ENCODE data around the gene FES.
"Not testable (repeated sequence)": the region's sequence is repeated elsewhere in the genome, so short reads cannot be mapped to it uniquely, and the experiment has no call there.

Gene FES

DNA sequence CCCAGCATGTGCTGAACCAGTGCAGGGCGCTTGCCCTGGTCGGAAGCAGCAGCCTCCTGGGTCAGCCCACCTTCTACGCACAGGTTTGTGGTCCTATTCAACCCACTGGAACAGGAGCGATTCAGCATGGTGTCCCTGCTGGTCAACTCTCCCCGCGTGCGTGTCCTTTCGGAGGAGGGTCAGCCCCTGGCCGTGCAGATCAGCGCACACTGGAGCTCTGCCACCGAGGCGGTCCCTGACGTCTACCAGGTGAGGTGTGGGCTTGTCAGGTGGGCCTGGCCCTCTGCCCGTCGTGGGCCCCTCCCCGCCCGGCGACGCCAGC lies 27.0 kb downstream of the FES start:
- H3K27me3 Mint-ChIP-seq = no peaks in the 10 kb centered on the region
- ATAC-seq (replicated peaks) = no peak
- peaks cover 64 to 73% of the 10 kb centered on the region in 2 donors for H3K36me3 Mint-ChIP-seq
- H3K27ac Mint-ChIP-seq = no peak overlapping the region
- peaks cover 11 to 12% of the 10 kb centered on the region in 2 donors for H3K4me1 Mint-ChIP-seq
- DNase-seq = no peak
- no peaks in the 10 kb centered on the region for H3K9me3 Mint-ChIP-seq
- H3K4me3 Mint-ChIP-seq = no peak overlapping the region

DNA sequence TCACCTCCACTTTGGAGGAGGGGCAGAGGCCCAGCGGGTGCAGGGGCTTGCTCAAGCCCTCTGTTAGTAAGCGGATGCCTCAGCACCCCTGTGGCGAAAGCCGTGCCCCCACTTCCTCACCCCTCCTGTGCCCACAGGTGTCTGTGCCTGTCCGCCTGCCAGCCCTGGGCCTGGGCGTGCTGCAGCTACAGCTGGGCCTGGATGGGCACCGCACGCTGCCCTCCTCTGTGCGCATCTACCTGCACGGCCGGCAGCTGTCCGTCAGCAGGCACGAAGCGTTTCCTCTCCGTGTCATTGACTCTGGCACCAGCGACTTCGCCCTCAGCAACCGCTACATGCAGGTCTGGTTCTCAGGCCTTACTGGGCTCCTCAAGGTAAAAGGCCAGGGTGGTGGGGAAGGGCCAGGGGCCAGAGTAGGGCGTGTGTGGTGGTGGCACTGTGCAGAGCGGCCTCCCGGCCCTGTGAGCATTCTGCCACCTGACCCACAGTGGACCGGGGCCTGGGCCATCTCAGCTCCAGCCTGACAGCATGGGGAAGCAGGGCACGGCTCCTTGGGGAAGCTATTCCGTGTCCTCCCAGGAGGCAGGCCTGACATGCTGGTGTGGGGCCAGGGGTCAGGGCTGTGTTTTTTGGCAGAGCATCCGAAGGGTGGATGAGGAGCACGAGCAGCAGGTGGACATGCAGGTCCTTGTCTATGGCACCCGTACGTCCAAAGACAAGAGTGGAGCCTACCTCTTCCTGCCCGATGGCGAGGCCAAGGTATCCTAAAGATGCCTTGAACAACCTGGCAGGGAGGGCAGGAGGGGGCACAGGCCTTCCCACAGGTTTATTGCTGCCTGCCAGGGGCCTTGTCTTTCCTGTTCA lies 27.8 kb downstream of the FES start:
- Mint-ChIP-seq H3K27ac (no peak overlapping the region), H3K36me3 (peaks cover 65 to 75% of the 10 kb centered on the region in 2 donors), H3K27me3 (no peaks in the 10 kb centered on the region), H3K4me1 (peaks cover 11 to 12% of the 10 kb centered on the region in 2 donors), H3K4me3 (no peak overlapping the region), H3K9me3 (no peaks in the 10 kb centered on the region)
- DNase-seq (no peak), ATAC-seq (replicated peaks) (no peak)

DNA sequence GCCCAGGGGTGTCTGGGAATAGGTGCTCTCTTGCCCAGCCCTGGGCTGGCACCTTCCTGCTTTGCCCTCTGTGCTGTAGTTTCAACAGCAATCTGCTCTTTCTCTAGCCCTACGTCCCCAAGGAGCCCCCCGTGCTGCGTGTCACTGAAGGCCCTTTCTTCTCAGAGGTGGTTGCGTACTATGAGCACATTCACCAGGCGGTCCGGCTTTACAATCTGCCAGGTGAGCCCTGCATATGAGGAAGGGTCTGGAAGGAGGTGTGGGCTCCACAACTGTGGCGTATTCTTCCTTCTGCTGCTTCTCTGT lies 28.4 kb downstream of the FES start:
- peaks cover 63 to 76% of the 10 kb centered on the region in 2 donors for H3K36me3 Mint-ChIP-seq
- ATAC-seq (replicated peaks) (no peak), DNase-seq (no peak)
- H3K27me3 Mint-ChIP-seq = no peaks in the 10 kb centered on the region
- H3K4me1 Mint-ChIP-seq = peaks cover 11 to 12% of the 10 kb centered on the region in 2 donors
- no peak overlapping the region for H3K4me3 Mint-ChIP-seq
- H3K9me3 Mint-ChIP-seq = no peaks in the 10 kb centered on the region
- H3K27ac Mint-ChIP-seq = peak overlapping the region; percentile 31

DNA sequence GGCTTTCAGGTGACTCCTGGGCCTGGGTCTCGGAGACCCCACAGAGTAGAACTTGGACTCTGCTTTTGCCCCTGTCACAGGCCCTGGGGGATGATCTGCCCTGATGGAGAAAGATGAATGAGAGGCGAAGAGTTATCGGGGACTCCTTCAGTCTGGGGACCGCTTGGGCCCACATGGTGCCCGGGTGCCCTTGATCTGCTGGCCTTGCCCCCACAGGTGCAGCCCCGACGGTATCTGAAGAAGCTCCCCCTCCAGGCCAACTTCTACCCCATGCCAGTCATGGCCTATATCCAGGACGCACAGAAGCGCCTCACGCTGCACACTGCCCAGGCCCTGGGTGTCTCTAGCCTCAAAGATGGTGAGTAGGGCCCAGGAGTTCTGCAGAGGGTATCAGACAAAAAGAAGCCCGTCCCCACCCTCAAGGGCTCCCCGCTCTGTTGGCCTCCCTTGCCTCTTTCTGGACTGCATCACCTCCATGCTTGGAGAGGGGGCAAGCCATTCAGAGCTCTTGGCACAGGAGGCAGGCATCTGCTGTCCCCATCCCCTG lies 29.2 kb downstream of the FES start:
- peaks cover 66 to 80% of the 10 kb centered on the region in 2 donors for H3K36me3 Mint-ChIP-seq

DNA sequence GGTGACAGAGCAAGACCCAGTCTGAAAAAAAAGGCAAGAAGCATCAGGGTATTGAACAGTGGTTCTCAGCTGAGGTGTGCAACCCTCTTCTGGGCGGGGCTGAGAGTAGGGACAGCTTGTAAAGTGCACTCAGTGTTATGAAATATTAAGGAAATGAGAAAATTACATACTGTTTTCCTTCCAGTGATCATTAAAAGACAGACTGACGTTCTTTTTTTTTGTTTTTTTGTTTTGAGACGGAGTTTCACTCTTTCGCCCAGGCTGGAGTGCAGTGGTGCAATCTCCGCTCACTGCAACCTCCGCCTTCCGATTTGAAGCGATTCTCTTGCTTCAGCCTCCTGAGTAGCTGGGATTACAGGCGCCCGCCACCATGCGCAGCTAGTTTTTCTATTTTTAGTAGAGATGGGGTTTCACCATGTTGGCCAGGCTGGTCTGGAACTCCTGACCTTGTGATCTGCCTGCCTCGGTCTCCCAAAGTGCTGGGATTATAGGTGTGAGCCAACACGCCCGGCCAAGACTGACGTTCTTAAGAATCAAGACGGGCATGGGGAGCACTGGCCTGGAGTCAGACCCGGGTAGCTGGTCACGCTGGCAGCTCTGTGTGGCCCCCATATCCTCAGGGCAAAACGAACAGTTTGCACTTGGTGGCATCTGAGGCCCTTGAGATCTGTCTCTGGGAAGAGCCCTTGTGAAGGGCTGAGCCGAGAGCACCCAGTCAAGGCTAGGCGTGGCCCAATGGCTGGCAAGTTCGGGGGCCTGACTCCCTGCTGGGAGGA lies 30.2 kb downstream of the FES start:
- H3K9me3 Mint-ChIP-seq = no peaks in the 10 kb centered on the region
- H3K4me1 Mint-ChIP-seq = peaks cover 11 to 12% of the 10 kb centered on the region in 2 donors
- peaks cover 66 to 81% of the 10 kb centered on the region in 2 donors for H3K36me3 Mint-ChIP-seq
- no peak overlapping the region for H3K27ac Mint-ChIP-seq
- ATAC-seq (replicated peaks) = no peak
- H3K4me3 Mint-ChIP-seq = no peak overlapping the region
- DNase-seq = no peak
- no peaks in the 10 kb centered on the region for H3K27me3 Mint-ChIP-seq

More for the DNA sequence above, 29.2 kb downstream of the FES start:
- ATAC-seq (replicated peaks) (no peak), DNase-seq (no peak)
- H3K4me3 Mint-ChIP-seq = no peak overlapping the region
- H3K9me3 Mint-ChIP-seq = no peaks in the 10 kb centered on the region
- H3K27ac Mint-ChIP-seq = no peak overlapping the region
- H3K27me3 Mint-ChIP-seq = no peaks in the 10 kb centered on the region
- H3K4me1 Mint-ChIP-seq = peaks cover 11 to 12% of the 10 kb centered on the region in 2 donors

DNA sequence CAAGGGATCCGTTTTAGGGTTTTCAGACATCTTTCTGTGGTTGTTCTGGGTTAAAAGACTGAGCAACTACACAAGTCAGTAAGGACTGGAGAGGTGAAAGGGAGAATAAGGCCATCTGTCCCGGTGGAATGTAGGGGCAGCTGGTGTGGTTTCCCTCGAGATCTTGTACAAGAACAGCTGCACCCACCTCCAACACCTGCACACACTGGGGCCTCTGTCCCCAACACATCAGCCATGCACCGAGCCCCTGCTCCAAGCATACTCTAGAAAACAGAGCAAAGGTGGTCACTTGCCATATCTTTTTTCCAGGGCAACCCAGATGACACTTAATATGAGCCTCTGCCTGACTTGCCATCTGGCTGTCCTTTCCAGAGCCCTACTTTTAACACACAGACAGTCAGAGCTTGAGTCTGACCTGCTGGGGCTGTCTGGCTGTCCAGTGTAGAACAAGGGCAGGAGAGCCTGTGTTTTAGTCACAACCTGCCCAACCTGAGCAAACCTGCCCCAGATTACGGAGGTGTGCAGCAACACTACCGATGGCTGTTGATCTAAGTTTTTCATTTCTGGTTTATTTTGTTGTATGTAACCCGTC lies 31.0 kb downstream of the FES start:
- Mint-ChIP-seq H3K4me3 (no peak overlapping the region), H3K36me3 (peaks cover 65 to 81% of the 10 kb centered on the region in 2 donors), H3K9me3 (no peaks in the 10 kb centered on the region), H3K27ac (peak overlapping the region; percentile 75), H3K4me1 (peaks cover 11 to 12% of the 10 kb centered on the region in 2 donors), H3K27me3 (no peaks in the 10 kb centered on the region)
- ATAC-seq (replicated peaks) = peak; percentile 16 to 20
- DNase-seq = no peak

DNA sequence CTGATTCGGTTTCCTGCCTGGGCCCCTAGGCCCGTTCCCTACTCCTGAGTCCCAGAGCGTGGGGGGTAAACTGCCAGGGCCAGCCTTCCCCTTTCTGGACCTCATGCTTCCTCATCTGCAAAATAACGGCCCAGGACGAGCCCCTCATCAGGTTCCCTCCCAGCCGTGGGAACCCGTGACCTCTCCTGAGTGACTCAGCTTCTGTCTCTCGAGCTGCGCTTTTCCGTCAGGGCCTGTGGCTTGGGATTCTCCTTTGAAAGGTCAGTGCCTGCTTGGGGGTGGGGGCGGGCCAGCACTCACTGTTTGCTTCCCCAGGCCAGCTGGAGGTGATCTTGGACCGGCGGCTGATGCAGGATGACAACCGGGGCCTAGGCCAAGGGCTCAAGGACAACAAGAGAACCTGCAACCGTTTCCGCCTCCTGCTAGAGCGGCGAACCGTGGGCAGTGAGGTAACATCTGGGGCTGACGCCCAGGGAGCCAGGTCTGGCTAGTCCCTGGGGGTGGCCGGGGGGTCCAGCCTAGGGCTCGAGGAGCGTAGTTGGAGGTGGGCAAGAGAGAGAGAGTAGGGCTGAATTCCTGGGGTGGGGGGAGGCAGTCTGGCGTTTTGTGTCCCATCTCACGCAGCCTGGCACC lies 31.6 kb downstream of the FES start:
- Mint-ChIP-seq H3K36me3 (peaks cover 58 to 78% of the 10 kb centered on the region in 2 donors), H3K4me1 (peaks cover 11 to 12% of the 10 kb centered on the region in 2 donors), H3K27ac (peak overlapping the region; percentile 75), H3K4me3 (peak overlapping the region in 1 of 2 donors; percentile 17), H3K27me3 (no peaks in the 10 kb centered on the region), H3K9me3 (no peaks in the 10 kb centered on the region)
- DNase-seq (no peak), ATAC-seq (replicated peaks) (peak; percentile 48 to 63)

DNA sequence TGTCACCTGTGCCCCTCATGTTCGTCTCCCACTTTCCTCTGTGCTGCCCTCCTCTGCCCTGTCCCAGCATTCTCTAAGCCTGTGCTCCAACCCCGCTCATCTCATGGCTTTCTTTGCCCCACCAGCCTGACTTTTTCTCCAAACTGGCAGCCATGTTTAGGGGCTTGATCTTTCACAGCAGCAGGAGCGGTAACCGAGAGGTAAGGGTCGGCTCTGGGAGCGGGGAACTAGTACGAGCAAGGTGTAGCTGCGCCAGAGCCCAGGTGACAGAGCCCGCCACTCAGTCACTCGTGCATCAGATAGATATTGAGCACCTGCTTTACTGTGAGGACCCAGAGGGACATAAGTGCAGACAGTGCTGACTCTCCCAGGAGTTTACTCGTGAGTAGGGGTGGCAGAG lies 32.2 kb downstream of the FES start:
- Mint-ChIP-seq H3K4me1 (peaks cover 11 to 12% of the 10 kb centered on the region in 2 donors), H3K9me3 (no peaks in the 10 kb centered on the region), H3K36me3 (peaks cover 60 to 81% of the 10 kb centered on the region in 2 donors)

DNA sequence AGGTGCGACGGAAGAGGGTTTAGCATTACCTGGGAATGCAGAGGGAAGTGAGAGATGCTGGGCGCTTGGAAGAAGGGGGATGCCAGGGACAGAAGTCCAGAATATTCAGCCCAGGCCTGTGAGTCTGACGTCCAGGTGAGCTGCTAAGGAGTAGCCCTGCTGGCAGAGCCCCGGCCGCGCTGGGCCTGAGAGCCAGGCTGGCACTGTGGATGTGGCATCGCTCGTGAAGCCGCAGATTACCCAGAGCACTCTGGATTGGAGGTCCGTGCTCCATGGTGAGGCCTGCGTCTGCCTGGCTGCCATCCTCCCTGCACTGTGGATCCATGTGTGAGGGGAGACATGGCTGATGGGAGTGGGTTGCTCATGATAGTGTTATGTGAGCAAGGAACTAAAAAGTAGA lies 33.3 kb downstream of the FES start:
- no peak overlapping the region for H3K4me3 Mint-ChIP-seq
- H3K36me3 Mint-ChIP-seq = peaks cover 56 to 86% of the 10 kb centered on the region in 2 donors
- DNase-seq (no peak), ATAC-seq (replicated peaks) (no peak)
- no peaks in the 10 kb centered on the region for H3K27me3 Mint-ChIP-seq
- no peaks in the 10 kb centered on the region for H3K9me3 Mint-ChIP-seq
- H3K4me1 Mint-ChIP-seq = peaks cover 11 to 12% of the 10 kb centered on the region in 2 donors
- H3K27ac Mint-ChIP-seq = no peak overlapping the region

More for the DNA sequence above, 32.2 kb downstream of the FES start:
- Mint-ChIP-seq H3K4me3 (no peak overlapping the region), H3K27ac (peak overlapping the region; percentile 77), H3K27me3 (no peaks in the 10 kb centered on the region)
- ATAC-seq (replicated peaks) (no peak), DNase-seq (no peak)

DNA sequence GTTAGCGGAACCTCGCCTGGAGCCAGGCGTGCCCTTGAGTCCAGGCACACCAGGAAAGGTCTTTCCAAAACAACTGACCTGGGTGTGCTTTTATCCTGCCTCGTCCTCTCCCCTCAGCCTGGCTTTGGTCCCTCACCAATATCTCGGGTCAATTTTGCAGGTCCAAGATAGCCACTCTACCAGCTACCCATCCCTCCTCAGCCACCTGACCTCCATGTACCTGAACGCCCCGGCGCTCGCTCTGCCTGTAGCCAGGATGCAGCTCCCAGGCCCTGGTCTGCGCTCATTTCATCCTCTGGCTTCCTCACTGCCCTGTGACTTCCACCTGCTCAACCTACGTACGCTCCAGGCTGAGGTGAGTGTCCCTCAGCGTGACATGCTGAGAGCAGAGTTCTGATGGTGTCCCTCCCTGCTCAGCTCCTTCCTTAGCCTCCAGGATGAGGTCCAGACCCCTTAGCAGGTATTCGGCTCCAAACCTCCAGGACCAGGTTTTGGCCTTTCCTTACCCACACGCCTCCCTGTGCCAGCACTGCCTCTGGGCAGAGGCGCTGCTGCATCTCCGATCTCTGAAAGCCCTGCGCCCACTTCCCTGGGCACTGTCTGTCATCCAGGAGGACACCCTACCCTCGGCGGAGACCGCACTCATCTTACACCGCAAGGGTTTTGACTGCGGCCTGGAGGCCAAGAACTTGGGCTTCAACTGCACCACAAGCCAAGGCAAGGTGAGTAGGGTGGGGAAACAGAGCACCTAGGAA lies 33.9 kb downstream of the FES start:
- DNase-seq (no peak), ATAC-seq (replicated peaks) (no peak)
- peaks cover 12 to 18% of the 10 kb centered on the region in 2 donors for H3K4me1 Mint-ChIP-seq
- H3K9me3 Mint-ChIP-seq = no peaks in the 10 kb centered on the region
- peaks cover 50 to 79% of the 10 kb centered on the region in 2 donors for H3K36me3 Mint-ChIP-seq
- H3K27ac Mint-ChIP-seq = no peak overlapping the region
- H3K4me3 Mint-ChIP-seq = no peak overlapping the region
- H3K27me3 Mint-ChIP-seq = no peaks in the 10 kb centered on the region

DNA sequence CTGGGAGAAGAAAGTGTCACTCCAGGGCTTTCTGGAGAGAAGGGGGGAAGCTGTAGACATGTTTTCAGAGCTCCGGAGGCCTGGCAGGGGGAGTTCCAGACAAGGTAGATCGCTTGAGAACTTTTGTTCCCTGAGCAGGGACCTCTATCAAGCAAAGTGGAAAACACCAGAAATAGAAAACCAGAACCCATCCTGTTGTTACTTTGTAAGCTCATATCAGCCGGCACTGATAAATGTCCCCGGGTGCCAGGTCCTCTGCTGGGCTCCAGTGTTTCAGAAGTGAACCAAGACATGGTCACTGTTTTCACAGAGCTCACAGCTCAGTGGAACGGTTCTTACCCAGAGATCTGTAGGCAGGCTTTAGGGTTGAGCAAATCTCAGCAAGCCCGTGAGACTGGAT lies 34.5 kb downstream of the FES start:
- H3K27ac Mint-ChIP-seq = no peak overlapping the region
- peaks cover 44 to 73% of the 10 kb centered on the region in 2 donors for H3K36me3 Mint-ChIP-seq
- no peak overlapping the region for H3K4me3 Mint-ChIP-seq
- DNase-seq = no peak
- peaks cover 12 to 23% of the 10 kb centered on the region in 2 donors for H3K4me1 Mint-ChIP-seq
- ATAC-seq (replicated peaks) = no peak
- no peaks in the 10 kb centered on the region for H3K27me3 Mint-ChIP-seq
- H3K9me3 Mint-ChIP-seq = no peaks in the 10 kb centered on the region

DNA sequence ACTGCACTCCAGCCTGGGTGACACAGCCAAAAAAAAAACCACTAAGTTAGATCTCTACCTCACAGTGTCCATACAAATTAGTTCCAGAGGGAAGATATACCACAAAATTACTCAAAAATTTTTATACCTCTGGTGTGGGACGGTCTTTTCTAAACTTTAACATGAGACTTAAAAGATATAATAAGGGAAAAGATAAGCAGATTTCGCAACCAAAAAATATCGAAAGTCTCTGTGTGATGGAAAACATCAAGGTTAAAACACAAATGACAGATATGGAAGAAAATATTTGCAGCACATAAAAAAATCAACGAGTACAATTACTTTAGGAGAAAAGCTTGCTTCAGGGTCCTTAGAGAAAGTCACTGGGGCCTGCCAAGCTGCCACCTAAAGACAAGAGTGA lies 37.6 kb downstream of the FES start:
- peaks cover 5 to 19% of the 10 kb centered on the region in 2 donors for H3K4me1 Mint-ChIP-seq
- no peak for DNase-seq
- H3K27ac Mint-ChIP-seq = no peak overlapping the region
- no peaks in the 10 kb centered on the region for H3K27me3 Mint-ChIP-seq
- ATAC-seq (replicated peaks) = no peak
- H3K36me3 Mint-ChIP-seq = peaks cover 27 to 49% of the 10 kb centered on the region in 2 donors
- H3K4me3 Mint-ChIP-seq = no peak overlapping the region
- H3K9me3 Mint-ChIP-seq = no peaks in the 10 kb centered on the region

DNA sequence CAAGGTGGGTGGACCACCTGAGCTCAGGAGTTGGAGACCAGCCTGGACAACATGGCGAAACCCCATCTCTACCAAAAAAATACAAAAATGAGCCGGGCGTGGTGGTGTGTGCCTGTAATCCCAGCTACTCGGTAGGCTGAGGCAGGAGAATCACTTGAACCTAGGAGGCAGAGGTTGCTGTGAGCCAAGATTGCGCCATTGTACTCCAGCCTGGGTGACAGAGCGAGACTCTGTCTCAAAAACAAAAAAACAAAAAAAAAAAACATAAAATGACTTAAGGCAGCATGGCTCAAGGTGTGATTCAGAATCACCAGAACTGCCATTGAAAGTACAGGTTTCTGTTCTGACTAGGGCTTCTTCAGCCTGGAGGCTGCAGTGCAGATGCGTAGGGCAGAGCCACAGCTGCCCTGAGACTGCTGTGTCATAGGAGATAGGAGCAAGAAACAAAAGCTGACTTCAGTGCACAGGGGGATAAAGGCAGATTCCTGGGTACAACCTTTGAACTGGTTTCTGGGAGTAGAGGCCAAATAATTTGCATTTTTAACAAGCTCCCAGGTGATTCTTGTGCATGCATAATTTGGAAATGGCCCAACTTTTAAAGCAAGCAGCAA lies 38.5 kb downstream of the FES start:
- H3K9me3 Mint-ChIP-seq, H3K4me3 Mint-ChIP-seq, H3K27me3 Mint-ChIP-seq, H3K27ac Mint-ChIP-seq, DNase-seq: not testable (repeated sequence)
- Mint-ChIP-seq H3K4me1 (peaks cover 5 to 19% of the 10 kb centered on the region in 2 donors), H3K36me3 (peaks cover 23 to 41% of the 10 kb centered on the region in 2 donors)
- peak in 1 of 2 donors; percentile 46 for ATAC-seq (replicated peaks)
